Heart left ventricle (tissue), 16 donors: ENCODE data around the gene CYB5A. TPM values are rescaled to one million over a fixed set of nuclear protein-coding genes. Genes with fewer than 3 reads are reported as not detected.
A peak's percentile ranks its signal among the peaks of the same experiment; 100 is the strongest.

ENCODE experiments used
- ATAC-seq, 4 donors: fragments of 200-7000 bp; cut with Tn5 transposase; one replicate each; pipeline ENCODE4 v1.9.1; 2020 to 2022; ENCODE audit warnings: moderate library complexity in 4 of 4, mild to moderate bottlenecking in 3 of 4, moderate number of reproducible peaks in 1 of 4
- DNase-seq, 5 donors: peaks; one replicate each; pipeline ENCODE4 v3.0.0-alpha.2; 2020
- H3K27ac ChIP-seq, 12 donors: fragments of 200-600 bp; sonication (generic) in 4 of 12; one replicate each; pipeline versions ENCODE4 v1.5.0 to v1.8.0; 2016 to 2022; ENCODE audit warnings: mild to moderate bottlenecking in 2 of 12
- H3K27me3 ChIP-seq, 9 donors: fragments of 200-600 bp; sonication (generic) in 2 of 9; one replicate each; pipeline versions ENCODE4 v1.5.1 to v1.8.0; 2016 to 2022; ENCODE audit warnings: mild to moderate bottlenecking in 3 of 9
- H3K36me3 ChIP-seq, 9 donors: fragments of 200-600 bp; sonication (generic) in 2 of 9; one replicate each; pipeline versions ENCODE4 v1.5.0 to v1.8.0; 2018 to 2022; ENCODE audit warnings: mild to moderate bottlenecking in 2 of 9
- H3K4me1 ChIP-seq, 12 donors: fragments of 200-600 bp; sonication (generic) in 4 of 12; one replicate each; pipeline versions ENCODE4 v1.5.0 to v1.8.0; 2016 to 2022; ENCODE audit warnings: mild to moderate bottlenecking in 3 of 12
- H3K4me3 ChIP-seq, 12 donors: fragments of 200-600 bp; sonication (generic) in 4 of 12; one replicate each; pipeline versions ENCODE4 v1.5.0 to v1.8.0; 2017 to 2022; ENCODE audit warnings: mild to moderate bottlenecking in 9 of 12, moderate library complexity in 4 of 12
- H3K9me3 ChIP-seq, 12 donors: fragments of 200-600 bp; sonication (generic) in 4 of 12; one replicate each; pipeline versions ENCODE4 v1.5.0 to v1.8.0; 2016 to 2022; ENCODE audit warnings: mild to moderate bottlenecking in 1 of 12
- CTCF ChIP-seq, 12 donors: fragments of 200-600 bp; sonication (generic) in 4 of 12; IDR thresholded peaks; one replicate each; pipeline versions ENCODE4 v1.5.0 to v1.8.0; 2018 to 2022; ENCODE audit warnings: antibody characterized with exemption in 12 of 12, mild to moderate bottlenecking in 5 of 12
- POLR2A ChIP-seq, 2 donors: fragments of 450-650 bp; IDR thresholded peaks; one replicate each; pipeline ENCODE4 v1.6.1; 2017; ENCODE audit warnings: antibody characterized with exemption in 2 of 2, mild to moderate bottlenecking in 2 of 2, moderate library complexity in 2 of 2
- WGBS, 4 donors: extraction: QIAGEN DNeasy Blood & Tissue Kit in 2 of 4; methylation state at CpG; one replicate each; pipeline versions ENCODE4 v1.1.5 to v1.1.7; 2013 to 2018; 5-methylcytosine and 5-hydroxymethylcytosine counted together
- intact Hi-C, 10 donors: fragments of 100-400 bp; cut with DNase I; formaldehyde crosslinking; loops; one replicate each; pipeline versions ENCODE4 v1.11.1 to v1.14.2; 2022
- polyA plus RNA-seq, 2 donors: library from polyadenylated mRNA; stranded (reverse); fragments of 200-250 nt; gene quantifications; one replicate each; pipeline ENCODE4 v1.2.3, GENCODE V29; 2013
- total RNA-seq, 9 donors: library from RNA; depleted of rRNA in 2 of 9; stranded (reverse); fragments of >200 nt in 2 of 9; fragmentation: NEBNext Ultra II Directional in 3 of 9; extraction: Animal tissue kit (Norgen Biotek cat#: 25700) in 3 of 9; gene quantifications; one replicate each; pipeline versions ENCODE4 v1.1.0 to v1.2.4, GENCODE V29; 2016 to 2023
- donor health status: ischemic (EF 13 %, LVEDD 7.1; RV severe dilation, severe dysfunction).
- donor health status: healthy with polysubstance abuse.
- donor health status: DM: no; HTN: yes; CAD: no.
- donor health status: DM: no; HTN: no; CAD: no.
- donor health status: ischemic (EF 25% LVEDD 6.9; RV normal size, moderate dysfunction).
- donor health status: ischemic (EF 25% LVEDD 5.7; RV mildly dilated, moderate dysfunction).
- donor health status: healthy.
- donor health status: DM: yes; HTN: yes; CAD: no.
- donor health status: ischemic (EF 35%, LVEDD 5.7; RV mildly dilated, moderate dysfunction).
- donor health status: nonischemic (EF 11% LVEDD 7.7; RV severe dilation, severe dysfunction).
- donor health status: DM: yes; HTN: yes; CAD: no.
- donor health status: PGD.
- donor health status: ischemic (EF 29% LVEDD 5.4; RV normal size, mild dysfunction).
- donor health status: nonischemic (EF 23%, LVEDD 6.1; RV moderate dilation, normal function).

CYB5A gene
- total and polyA plus RNA-seq, 11 donors: 46.5 to 146 (median 82.6) TPM

- intact Hi-C loops: no loop called here
- 78 to 95% (median 87%) methylated on average over 3 of the region's 3 CpGs for WGBS, 4 donors
- ATAC-seq (no peak), DNase-seq (no peak)
- no peak overlapping the region for H3K27ac ChIP-seq
- H3K4me3 ChIP-seq: no peak overlapping the region
- no peaks in the 10 kb centered on the region for H3K27me3 ChIP-seq
- no peaks in the 10 kb centered on the region for H3K9me3 ChIP-seq
- H3K36me3 ChIP-seq: peaks cover 0 to 6% (median 0%) of the 10 kb centered on the region in 9 donors
- peaks cover 0 to 58% (median 28%) of the 10 kb centered on the region in 12 donors for H3K4me1 ChIP-seq
- TF ChIP-seq CTCF (IDR thresholded peaks at IDR 0.05) (no peak), POLR2A (IDR thresholded peaks at IDR 0.05) (no peak)
These were observed 20.1 kb downstream of the CYB5A start for GRCh38 chr18:74271635-74272034.

DNA sequence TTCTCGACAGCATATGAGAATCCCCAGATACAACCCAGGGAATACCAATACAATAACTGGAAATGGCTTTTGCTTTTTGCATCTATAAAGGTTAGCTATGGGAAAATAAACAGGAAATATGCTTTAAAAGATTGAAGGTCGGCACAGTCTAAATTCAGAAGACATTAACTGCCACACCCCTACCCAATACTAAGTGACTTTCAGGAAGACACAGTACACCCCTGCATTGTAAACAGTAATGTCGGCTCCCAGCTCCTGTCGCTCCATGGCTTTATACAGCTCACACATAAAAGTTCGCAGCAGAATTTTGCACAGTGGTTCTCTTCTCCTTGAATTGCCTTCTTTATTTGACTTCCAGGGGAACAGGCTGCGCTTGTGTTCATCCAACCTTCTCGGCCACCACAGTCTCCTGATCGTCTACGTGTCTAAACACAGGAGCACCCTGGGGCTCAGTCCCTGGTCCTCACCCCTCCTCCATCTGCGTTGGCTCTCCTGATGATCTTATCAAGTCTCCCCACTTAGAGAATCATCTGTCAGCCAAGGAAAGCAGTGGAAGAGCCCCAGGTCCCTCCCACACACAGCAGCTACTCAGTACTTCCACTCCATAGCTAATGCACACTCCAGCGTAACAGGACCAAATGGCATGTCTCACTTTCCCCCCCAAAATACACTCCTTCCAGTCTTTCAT, 22.7 kb downstream of the CYB5A start:
- Histone ChIP-seq H3K9me3 (no peaks in the 10 kb centered on the region), H3K27ac (peak overlapping the region in 4 of 12 donors; percentile 8 to 38 (median 20)), H3K4me3 (no peak overlapping the region), H3K27me3 (no peaks in the 10 kb centered on the region), H3K4me1 (peaks cover 0 to 47% (median 22%) of the 10 kb centered on the region in 12 donors), H3K36me3 (peaks cover 0 to 17% (median 2%) of the 10 kb centered on the region in 9 donors)
- 38 to 57% (median 42%) methylated on average over 11 of the region's 11 CpGs for WGBS, 4 donors
- ATAC-seq: peak; percentile 45 to 84 (median 76)
- intact Hi-C loops: no loop called here
- TF ChIP-seq CTCF (IDR thresholded peaks at IDR 0.05): no peak
- no peak for TF ChIP-seq POLR2A (IDR thresholded peaks at IDR 0.05)
- peak in 1 of 5 donors; percentile 38 for DNase-seq

- WGBS, 4 donors: 94 to 98% (median 96%) methylated on average over 7 of the region's 7 CpGs
- H3K27ac ChIP-seq: no peak overlapping the region
- H3K36me3 ChIP-seq: peaks cover 0 to 18% (median 3%) of the 10 kb centered on the region in 9 donors
- H3K4me3 ChIP-seq: no peak overlapping the region
- H3K27me3 ChIP-seq: no peaks in the 10 kb centered on the region
- intact Hi-C loops: no loop called here
- no peaks in the 10 kb centered on the region for H3K9me3 ChIP-seq
- no peak for DNase-seq
- peaks cover 0 to 40% (median 16%) of the 10 kb centered on the region in 12 donors for H3K4me1 ChIP-seq
- TF ChIP-seq CTCF (IDR thresholded peaks at IDR 0.05) (no peak), POLR2A (IDR thresholded peaks at IDR 0.05) (no peak)
- no peak for ATAC-seq
These were observed 23.6 kb downstream of the CYB5A start for GRCh38 chr18:74268175-74268574.

GRCh38 chr18:74266161-74266560, 25.6 kb downstream of the CYB5A start:
- intact Hi-C loops: no loop called here
- Histone ChIP-seq H3K27ac (no peak overlapping the region), H3K4me1 (peaks cover 0 to 29% (median 16%) of the 10 kb centered on the region in 12 donors), H3K9me3 (no peaks in the 10 kb centered on the region), H3K36me3 (peaks cover 0 to 38% (median 20%) of the 10 kb centered on the region in 9 donors), H3K4me3 (no peak overlapping the region), H3K27me3 (no peaks in the 10 kb centered on the region)
- ATAC-seq (no peak), DNase-seq (no peak)
- WGBS, 4 donors: 73 to 75% (median 75%) methylated on average over 9 of the region's 9 CpGs
- TF ChIP-seq POLR2A (IDR thresholded peaks at IDR 0.05) (no peak), CTCF (IDR thresholded peaks at IDR 0.05) (no peak)
